GM21423 (cell line): ENCODE data around the gene TPO.
"Not testable (repeated sequence)": the region's sequence is repeated elsewhere in the genome, so short reads cannot be mapped to it uniquely, and the experiment has no call there.

Source experiments
- ATAC-seq: cut with Tn5 transposase; IDR thresholded peaks from one replicate; pipeline ENCODE4 v1.9.1; 2021; ENCODE audit warnings: mild to moderate bottlenecking, moderate library complexity; ENCODE audit not compliant: unreplicated experiment

TPO gene

GRCh38 chr2:1413156-1413710 is at the start of gene TPO:
Gene TPO (plus strand): TSS chr2:1413463. CDS start chr2:1414409, 946 bp downstream.
- ATAC-seq: no peak

- no peak for ATAC-seq
Observed at GRCh38 chr2:1366546-1367134, 46.6 kb upstream of the TPO start.

- ATAC-seq: no peak
Observed at GRCh38 chr2:1367601-1368000, 45.7 kb upstream of the TPO start.

- no peak for ATAC-seq
Observed at GRCh38 chr2:1369905-1370304, 43.4 kb upstream of the TPO start.

GRCh38 chr2:1370461-1370860 is 42.8 kb upstream of the TPO start:
- ATAC-seq: no peak

- ATAC-seq: no peak
Observed at GRCh38 chr2:1371082-1371481, 42.2 kb upstream of the TPO start.

GRCh38 chr2:1373830-1374229 is 39.4 kb upstream of the TPO start:
- no peak for ATAC-seq

GRCh38 chr2:1374287-1374686 is 39.0 kb upstream of the TPO start:
- no peak for ATAC-seq

- no peak for ATAC-seq
Observed at GRCh38 chr2:1375794-1376193, 37.5 kb upstream of the TPO start.

- no peak for ATAC-seq
Observed at GRCh38 chr2:1377473-1377872, 35.8 kb upstream of the TPO start.

- no peak for ATAC-seq
Observed at GRCh38 chr2:1378456-1379150, 34.7 kb upstream of the TPO start.

- ATAC-seq: no peak
Observed at GRCh38 chr2:1381644-1382043, 31.6 kb upstream of the TPO start.

- not testable (repeated sequence) for ATAC-seq
Observed at GRCh38 chr2:1387954-1388725, 25.1 kb upstream of the TPO start.

GRCh38 chr2:1390118-1390517 is 23.1 kb upstream of the TPO start:
- not testable (repeated sequence) for ATAC-seq

- no peak for ATAC-seq
Observed at GRCh38 chr2:1393321-1393720, 19.9 kb upstream of the TPO start.

- no peak for ATAC-seq
Observed at GRCh38 chr2:1394709-1395408, 18.4 kb upstream of the TPO start.

- no peak for ATAC-seq
Observed at GRCh38 chr2:1397350-1397749, 15.9 kb upstream of the TPO start.

- ATAC-seq: no peak
Observed at GRCh38 chr2:1398191-1398590, 15.1 kb upstream of the TPO start.

GRCh38 chr2:1400943-1401735 is 12.1 kb upstream of the TPO start:
- ATAC-seq: no peak

- ATAC-seq: no peak
Observed at GRCh38 chr2:1402064-1402463, 11.2 kb upstream of the TPO start.
